ENCODE data around the gene NUDCD3.

Gene NUDCD3

DNA sequence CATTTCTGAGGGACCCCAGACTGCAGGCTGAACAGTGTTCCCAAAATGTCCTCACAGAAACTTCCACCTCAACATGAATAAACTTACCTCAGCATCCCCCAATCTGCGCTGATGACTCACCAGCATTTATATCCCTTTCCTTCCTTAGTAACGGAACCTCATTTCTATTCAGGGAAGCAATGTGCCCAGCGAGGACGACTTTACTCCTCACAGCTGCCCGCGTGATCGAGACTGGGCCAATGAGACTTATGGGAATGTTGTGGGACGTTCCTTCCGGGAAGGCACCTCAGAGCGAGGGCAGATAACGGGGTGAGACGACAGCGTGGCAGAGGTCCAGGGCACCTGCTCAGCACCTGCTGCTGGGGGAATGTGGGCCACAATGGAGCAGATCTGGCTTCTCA, 91.9 kb downstream of the NUDCD3 start:
- DNase-seq = no peak

DNA sequence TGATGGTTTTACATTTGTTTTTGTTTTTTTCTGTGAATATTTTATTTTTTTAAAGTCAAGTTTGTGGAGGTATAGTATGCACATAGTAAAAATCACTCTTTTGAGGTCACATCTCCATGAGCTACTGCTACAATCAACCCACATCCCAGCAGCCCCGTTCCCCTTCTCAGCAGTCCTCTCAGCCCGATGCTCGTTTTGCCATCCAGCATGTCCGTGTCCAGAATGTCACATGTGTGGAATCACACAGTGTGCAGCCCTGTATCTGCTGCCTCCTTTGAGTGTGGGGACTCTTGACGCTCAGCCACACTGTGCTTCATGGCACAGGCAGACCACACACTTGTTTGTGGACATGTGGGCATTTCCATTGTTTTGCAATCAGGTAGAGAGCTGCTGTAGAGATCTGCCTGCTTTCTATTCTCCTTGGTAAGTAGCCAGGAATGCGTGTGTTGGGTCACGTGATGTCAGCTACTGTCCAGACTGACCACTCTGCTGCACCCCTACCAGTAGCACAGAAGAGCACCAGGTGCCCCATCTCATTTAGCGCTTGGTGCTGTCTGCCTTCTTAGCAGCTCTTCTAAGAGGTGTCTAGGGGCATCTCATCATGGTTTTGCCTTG, 93.4 kb downstream of the NUDCD3 start:
- no peak for DNase-seq

DNA sequence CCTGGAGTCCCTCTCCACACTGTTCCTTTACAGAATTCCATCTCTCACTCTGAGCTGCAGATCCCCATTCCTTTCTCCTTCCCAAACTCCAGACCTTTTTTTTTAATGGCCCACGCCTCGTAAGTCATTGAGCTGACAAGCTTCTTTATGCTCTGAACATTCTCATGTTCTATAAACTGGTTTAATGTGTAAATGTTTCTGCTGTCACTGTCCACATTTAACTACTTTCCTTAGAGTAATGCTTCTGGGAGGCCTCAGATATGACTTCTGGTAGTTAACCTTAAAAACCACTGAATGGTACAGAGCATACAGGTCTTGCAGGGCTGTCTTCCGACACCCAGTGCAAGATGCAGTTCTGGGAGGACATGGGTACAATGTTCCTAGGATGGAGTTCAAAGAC, 94.0 kb downstream of the NUDCD3 start:
- no peak for DNase-seq

DNA sequence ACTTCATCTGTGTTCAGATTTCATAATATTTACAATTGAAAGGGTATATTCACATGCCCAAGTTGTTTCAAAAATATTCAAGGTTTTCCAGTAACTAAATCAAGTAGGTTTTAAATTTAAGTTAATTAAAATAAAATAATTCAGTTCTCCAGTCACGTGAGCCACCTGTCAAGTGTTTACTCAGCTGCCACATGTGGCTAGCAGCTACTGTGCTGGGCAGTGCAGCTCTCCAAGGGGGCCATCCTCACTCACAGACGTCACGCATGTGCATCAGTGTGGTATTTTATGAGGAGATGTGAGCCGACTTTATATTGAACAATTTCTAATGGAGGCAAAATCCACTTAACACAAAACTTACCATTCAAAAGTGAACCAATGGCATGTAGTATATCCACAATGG, 95.4 kb downstream of the NUDCD3 start:
- no peak for DNase-seq

DNA sequence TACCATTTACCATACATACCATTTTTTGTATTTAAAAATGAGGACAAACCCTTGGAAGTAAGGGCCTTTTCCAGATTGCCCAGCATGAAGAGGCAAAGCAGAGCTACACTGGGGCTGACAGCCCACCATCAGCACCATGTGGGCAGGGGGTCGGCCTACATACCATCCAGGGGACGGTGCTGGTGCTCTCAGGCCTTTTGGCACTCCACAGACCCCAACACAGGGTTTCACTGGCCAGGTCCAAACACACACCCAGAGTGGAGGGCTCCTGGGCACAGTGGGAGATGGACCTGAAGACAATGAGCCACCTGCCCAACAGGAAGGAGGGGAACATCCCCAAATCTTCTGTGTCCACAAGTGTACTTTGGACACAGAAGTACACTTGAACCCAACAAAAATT, 95.8 kb downstream of the NUDCD3 start:
- no peak for DNase-seq

DNA sequence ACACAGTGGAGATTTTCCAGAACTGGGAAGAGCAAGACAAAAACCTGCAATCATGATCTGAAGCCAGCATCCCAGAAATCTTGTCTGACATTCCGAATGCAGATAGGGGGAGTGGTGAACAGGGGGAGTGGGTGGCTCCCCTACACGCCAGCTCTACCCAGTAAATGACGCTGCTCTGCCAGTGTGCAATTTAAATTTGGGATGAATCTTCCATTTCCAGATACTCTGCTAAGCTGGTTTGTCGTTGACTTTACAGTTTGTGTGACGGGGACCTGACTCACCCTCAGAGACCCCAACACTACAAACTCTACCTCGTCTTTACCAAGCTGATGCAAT, 96.4 kb downstream of the NUDCD3 start:
- DNase-seq = no peak

DNA sequence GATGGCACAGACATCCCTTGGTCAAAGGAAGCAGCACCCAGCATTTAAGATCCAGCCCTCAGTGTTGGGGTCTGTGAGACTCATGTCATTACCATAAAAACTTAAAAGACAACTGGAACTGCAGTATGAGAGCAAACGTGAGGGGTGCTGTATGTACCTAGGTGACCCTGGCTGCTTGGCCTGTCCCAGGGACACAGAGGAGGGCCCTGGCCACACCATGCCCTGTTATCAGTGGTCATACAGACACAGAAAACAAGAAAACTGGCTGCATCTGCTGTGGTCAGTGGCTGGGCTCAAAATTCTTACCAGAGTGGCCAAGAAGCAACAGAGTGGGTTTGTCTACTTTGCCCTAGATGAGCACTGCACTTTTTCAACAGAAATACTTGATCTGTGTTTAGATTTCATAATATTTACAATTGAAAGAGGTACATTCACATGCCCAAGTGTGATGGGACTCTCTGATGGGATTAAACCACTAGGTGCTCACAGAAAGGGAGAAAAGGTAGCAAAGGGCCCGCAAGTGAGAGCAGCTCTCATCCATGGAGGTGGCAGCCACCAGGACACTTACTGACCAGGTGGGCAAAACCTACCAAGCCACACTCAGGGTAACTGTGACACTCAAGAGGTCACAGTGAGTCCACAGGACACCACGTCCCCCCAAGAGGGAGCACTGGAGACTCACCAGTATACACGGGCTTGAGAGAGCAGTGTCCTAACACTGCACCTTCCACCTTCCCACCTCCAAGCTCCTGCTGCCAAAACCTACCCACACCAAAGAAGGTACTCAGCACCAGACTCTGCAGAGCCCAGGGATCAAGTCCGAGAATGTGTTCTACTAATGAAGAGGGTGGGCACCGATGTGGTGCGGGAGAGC, 97.0 kb downstream of the NUDCD3 start:
- no peak for DNase-seq

DNA sequence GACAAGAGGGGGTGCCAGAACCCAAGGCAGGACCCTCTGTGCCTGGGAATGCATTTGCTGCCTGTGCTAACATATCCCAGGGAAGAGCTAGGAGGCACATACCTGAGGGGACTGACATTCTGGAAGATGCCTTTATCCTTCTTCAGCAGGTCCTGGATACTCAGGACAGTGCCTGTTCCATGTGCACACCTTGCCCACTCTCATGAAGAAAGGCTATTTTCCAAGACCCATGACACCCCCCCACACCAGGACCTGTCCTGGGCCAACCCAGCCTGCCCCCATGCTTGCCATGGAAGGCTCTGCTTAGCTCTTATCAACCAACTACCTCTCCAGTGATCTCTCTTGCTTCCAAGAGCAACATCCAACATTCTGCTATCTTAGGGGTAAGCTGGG, 97.8 kb downstream of the NUDCD3 start:
- no peak for DNase-seq

DNA sequence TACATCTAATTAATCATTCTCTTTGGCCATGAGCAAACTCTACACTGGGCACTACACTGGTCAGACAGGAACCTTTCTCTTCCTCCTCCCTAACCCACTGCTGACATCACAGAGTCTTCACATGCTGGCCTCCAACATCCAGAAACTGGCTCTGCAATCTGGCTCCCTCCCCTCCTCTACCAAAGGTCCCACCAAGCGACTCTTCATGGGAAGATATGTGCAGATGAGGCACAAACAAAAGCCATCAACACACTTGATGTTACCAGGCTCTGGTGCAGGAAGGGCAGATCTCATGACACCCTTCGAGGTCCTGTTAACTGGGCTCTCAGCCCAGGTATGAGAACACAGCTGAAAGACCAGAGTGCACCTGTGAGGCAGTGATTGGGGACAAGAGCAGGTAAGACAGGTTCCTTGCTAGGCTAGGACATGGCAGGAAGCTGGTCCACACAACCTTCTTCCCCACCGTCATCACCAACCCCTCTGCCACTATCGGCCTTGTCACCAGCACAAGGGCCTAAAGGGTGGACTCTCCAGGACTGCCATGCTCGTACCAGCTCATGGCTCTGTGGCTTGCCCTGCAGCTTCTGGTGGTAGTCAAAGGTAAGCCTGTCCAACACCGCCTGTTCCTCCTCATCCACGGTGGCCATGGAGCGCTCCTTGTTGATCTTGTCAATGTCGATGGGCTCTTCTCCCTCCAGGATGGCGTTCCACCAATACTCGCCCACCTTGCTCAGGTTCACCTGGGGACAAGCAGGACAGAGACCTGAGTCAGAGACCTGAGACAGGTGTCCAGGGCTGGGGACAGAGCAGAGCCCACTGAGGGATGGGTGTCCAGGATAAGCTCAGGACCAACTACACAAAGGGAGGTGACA, 98.5 kb downstream of the NUDCD3 start:
- no peak for DNase-seq

DNA sequence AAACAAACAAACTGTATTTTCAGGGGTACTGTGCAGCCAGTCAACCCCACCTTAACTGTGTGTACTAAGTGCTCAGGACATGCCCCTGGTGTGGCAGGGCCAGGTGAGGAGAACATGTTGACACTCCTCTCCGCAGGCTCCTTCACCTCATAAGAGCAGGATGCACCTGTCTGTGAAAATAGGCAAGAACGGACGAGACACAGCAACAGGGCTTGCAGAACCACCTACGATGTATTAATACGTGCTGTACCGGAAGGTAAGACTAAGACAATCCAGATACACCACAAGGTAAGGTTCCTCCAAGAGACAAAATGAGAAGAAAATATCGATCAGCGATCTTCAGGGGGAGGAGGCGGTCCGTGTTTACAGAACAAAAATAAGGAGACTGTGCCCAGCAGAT, 99.3 kb downstream of the NUDCD3 start:
- no peak for DNase-seq

DNA sequence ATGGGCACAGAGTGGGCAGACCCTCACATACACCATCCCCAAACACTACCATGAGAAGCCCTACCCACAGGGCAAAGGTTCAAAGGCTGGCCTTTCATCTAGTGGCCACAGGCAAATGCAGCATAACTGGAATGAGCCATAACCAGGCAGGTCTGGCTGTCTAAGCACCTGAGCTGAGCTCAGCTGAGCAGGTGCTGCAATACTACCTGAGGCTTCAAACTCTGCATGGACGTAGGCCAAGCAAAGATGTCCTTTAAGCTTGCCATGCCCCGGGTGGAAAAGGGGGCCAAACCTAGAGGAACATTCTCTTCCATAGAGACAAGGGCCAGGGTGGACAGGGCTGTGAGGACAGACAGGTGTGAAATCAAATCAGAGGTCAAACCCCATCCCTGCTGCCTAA, 99.8 kb downstream of the NUDCD3 start:
- DNase-seq = no peak

DNA sequence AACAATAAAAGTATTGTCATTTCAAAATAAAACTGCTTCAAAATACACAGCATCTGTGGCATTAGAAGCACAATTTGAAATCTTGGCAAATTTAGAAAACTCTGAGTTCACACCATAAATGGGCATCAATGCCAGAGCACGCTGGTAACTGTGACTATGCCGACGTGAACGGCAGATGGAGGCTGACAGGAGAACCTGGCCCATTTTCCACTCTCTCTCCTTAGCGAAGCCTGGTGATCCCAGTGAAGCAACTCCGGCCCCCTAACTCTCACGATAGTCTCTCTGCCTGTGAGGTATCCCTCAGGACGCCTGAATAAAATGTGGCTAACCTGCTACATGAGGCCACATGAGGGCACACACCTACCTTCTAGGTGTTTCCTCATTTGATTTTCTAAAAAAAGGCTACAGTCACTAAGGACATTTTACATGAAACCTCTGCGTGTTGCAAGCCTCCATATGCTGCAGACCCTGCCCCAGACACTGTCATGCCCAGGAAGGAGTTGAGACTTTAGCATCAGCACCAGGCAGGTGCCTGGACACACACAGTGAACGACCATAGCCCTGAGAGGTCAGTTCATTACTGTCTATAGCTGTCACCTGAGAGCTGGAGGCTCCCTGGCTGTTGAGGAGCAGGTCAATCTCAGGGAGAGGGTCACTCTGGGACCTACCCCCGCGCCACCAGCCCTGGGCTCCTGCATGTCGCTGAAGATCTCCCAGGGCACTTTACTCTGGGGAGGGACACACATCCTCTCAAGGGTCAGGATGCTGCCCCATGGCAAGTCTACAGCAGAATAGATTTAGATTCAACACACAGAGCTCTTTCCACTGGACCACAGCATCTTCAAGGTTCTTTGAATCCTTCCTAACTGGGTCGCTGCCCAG, 102.1 kb downstream of the NUDCD3 start:
- DNase-seq = no peak

DNA sequence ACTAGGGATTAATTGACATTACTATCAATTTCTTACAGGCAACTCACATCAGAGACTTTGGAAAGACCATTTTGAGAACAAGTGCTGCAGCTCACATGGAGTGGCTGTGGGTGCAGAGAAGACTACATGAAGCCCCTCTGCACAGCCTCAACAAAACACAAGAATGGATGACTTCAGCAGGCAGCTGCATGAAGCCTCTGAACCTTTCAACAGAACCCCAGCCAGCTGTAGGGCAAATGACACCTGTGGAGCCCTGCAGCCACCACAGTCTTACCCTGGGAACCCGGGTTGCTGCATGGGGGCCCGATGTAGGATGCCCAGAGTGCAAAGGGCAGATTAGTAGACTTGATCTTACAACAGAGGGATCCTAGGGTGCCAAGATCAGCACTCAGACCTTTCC, 103.1 kb downstream of the NUDCD3 start:
- DNase-seq = no peak

DNA sequence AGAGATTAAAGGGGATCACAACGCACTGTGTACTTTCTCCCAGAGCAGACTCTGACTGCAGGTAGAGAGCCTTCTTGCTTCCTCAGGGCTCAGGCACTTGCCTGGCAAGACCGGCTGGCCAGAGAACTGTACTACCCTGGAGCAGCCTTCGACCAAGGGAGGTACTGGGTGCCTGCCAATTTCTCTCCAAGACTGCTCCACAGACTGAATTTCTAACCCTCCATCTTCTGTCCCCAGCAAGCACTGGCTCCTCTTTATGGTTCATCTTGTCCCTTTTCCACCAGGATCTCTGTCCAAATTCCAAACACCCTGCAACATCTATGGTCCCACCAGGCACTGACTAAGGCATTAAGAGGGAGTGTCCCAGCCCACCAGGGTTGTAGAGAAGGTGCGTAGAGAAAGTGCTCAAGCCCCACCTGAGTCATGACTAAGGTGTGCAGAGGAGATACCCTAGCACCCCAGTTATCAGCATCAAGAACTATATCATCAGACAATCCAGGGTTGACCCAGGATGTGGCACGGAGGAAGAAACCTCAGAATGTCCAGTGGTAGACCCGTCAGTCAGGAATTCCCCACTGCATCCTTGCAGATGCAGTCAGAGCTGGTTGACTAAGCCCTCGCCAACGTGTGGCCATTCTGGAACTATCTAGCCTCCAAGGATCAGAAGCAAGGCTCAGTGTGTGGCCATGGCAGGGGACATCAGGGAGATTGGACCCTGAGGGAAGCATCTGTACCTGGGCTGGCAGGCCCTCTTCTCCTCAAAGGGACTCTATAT, 104.1 kb downstream of the NUDCD3 start:
- DNase-seq = no peak

DNA sequence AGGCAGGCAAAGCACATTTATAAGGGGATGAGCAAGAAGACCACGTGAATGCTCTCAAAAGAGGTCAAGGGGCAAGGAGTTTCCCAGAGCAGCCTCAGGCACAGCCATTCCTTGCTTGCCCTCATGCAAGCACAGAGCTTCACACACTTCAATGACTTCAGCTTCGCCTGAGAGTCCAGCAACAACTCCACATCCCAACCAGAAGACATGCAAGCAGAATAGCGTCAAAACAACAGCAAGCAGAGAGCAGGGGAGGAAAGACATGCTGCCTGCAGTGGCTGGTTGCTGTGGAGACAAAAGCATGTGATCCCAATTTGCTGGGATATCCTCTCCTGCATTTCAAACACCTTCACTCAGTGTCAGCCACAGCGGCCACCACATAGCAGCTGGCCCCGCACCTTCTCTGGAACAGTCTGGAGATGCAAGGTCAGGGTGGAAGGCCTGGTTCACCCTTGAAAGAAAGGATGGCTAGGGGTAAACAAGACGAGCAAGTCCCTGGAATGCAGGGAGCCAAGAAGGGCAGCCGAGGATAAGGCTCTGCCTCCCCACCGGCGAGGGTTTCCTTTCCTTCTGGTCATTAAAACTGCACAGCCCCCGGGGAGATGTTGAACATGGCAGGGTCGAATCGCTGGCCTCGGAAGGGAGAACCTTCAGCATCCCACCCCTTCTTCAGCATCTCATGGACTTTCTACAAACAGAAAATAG, 104.9 kb downstream of the NUDCD3 start:
- no peak for DNase-seq

DNA sequence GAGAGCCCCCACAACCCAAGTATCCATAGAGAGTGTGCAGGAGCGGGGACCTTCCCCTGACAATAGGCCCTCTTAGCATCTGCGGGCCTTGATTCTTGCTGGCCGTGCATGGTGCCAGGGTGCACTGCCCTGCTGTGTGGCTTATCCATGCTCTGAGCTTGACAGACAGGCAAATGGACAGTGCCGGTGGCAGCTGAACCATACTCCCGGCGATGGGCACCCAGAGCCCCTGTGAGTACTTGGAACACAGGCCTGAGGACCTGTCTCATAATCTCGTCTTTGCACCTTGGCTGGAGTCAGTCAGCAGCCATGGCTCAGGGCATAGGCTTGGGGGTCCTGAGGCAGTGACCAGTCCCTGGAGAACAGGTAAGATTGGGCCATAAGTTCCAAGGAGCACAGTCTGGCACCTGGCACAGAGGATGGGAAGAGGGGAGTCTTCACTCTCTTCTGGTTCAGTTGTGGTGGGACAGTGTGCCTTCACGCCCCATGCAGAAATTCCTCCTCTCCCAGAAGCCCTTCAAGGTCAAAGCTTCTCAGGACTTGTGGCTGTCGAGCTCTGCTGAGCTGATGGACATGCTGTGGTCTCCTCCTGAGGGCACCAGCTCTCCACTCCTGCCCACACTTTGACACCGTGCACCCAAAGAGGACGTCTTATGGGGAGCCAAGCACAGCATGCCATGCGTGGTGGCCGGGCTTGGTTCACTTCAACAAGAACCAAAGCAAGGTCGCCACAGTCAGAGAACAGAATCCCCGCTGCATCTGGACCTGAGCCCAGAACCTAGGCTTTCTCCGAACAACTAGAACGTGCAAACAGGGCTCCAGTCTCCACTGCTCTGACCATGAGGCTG, 105.6 kb downstream of the NUDCD3 start:
- DNase-seq = no peak

DNA sequence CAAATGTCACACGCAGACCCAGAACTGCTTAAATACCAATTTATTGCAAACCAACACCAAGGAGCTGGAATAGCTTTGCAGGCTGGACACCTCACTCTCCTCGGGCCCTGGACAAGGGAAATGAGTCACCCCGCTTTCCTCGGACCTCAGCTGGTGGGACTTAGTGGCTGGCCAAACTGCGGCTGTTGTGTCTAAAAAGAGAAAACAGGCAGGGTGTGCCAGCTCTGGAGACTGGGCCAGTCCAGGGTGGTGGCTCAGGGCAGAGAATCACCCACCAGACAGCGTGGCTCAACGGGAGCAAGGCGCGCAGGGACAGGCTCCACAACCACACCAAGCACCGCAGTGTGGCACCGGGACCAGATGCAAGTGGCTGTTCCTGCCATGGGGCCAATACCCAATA, 106.9 kb downstream of the NUDCD3 start:
- DNase-seq = no peak

DNA sequence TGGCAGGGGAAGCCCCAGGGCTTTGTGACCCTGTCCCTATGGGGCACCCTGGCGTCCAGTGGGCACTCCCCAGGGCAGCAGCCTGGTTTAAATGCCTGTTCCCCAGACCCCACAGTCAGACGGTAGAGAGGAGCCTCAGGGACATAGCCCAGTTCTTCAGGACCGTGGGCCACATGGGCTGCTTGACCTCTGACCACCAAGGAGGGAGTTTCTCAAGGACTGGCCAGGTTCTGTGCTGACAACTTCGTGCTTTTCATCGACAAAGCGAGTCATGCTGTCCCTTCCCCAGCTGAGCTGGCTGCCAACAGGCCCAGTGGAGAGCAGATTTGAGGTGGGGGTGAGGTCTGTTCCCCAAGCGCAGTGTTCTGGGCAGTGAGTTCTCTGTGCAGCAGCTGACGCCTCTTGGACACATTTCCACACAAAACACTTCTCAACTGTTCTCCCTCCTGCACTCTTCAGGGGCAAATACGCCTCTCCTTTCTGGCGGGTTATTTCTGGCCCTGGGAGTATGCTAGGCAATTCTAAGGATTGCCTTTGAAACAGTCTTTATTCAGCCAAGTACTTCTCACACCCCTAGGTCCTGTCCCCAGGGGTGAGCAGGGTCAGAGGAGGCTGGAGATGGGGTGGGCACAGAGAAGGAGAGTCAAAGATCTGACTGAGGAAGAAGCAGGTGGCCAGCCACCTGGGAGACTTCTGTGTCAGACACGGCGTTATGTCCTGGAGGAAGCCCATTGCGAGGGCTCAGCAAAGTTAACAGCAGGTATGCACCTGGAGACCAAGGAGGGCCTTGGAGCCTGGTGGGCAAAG, 107.8 kb downstream of the NUDCD3 start:
- DNase-seq = no peak

DNA sequence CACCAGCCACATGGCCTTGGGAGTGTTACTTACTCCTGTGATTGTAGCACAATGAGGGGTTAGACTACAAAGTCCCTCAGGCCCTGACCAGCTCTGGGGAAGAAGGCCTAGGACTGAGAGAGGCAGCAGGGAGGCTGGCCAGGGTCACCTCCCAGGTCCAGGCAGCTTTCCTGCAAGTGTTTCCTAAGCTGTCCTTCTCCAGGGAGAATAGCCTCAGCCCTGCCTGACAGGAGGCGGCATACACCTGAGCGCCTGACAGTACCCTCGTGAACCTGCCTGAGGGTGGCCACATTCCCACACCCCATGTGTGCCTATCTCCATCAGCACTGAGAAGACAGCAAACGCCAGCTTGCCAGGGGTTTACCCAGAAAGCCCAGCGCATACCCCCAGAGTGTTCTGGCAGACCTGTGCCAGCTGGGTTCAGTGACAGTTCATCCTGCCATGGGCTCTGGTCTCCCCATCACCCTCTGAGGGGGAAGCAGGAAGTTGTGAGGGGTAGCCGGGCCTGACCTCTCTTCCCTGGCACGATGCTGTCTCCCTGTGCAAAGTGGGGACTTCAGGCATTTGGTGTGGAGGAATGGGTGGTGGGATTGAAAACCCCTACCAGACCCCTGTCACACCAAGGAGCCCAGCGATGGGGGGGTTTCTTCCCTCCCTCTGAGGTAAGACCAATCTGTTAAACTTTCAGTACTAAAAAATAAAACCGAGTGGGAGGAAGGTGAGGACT, 108.8 kb downstream of the NUDCD3 start:
- DNase-seq = no peak

Data from CD4-positive, alpha-beta T cell treated with Interferon alpha-2 for 1 hour (primary cell).